GM19467 (cell line): ENCODE results near the gene ISLR.

Source experiments
- ATAC-seq: cut with Tn5 transposase; IDR thresholded peaks from one replicate; pipeline ENCODE4 v1.9.1; 2021; ENCODE audit warnings: mild to moderate bottlenecking, moderate library complexity; ENCODE audit not compliant: unreplicated experiment

ISLR gene, protein sequence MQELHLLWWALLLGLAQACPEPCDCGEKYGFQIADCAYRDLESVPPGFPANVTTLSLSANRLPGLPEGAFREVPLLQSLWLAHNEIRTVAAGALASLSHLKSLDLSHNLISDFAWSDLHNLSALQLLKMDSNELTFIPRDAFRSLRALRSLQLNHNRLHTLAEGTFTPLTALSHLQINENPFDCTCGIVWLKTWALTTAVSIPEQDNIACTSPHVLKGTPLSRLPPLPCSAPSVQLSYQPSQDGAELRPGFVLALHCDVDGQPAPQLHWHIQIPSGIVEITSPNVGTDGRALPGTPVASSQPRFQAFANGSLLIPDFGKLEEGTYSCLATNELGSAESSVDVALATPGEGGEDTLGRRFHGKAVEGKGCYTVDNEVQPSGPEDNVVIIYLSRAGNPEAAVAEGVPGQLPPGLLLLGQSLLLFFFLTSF

DNA sequence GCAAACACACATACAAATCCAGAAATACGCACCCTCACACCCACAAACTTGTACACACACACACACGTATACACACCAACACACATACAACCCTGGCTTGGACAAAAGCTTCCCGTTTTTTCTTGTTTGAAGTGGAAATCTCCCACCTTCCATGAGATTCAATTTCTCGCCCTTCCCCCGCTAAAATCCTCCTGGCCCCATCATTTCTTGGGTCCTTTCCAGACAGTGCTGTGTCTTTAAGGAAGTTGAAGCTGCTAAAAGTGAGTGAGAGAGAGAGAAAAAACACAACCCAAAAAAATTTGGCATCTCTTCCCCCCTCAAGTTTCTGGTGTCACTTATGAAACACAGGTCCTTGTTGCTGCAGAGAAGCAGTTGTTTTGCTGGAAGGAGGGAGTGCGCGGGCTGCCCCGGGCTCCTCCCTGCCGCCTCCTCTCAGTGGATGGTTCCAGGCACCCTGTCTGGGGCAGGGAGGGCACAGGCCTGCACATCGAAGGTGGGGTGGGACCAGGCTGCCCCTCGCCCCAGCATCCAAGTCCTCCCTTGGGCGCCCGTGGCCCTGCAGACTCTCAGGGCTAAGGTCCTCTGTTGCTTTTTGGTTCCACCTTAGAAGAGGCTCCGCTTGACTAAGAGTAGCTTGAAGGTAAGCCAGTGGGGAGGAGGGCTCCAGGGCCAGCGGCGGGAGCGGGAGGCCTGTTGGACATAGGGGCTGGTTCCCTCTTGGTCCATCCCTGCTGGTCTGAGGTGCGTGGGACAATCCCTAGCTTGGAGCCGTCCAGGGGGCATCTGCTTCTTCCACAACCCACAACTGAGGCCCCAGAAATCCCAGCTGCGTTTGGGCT lies at the start of gene ISLR:
Gene ISLR (plus strand): TSS at position 331 of the 839 bp plus-strand sequence. CDS start 1,149 bp downstream, outside the sequence.
- ATAC-seq = no peak

DNA sequence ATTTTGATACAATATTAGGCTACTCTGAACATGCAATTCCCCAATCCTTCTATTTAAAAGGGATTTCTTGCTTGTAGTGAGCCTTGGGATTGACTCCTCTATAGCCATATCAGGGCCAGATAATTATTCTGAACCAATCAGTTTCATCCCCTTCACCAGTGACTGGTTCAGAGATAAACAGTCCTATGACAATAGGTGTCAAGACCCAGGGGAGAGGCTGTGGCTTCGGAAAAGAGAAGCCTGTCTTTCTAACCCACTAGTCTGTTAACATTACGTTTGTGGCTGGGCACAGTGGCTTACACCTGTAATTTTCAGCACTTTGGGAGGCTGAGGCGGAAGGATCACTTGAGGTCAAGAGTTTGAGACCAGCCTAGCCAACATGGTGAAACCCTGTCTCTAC lies 49.3 kb upstream of the ISLR start:
- ATAC-seq = no peak

DNA sequence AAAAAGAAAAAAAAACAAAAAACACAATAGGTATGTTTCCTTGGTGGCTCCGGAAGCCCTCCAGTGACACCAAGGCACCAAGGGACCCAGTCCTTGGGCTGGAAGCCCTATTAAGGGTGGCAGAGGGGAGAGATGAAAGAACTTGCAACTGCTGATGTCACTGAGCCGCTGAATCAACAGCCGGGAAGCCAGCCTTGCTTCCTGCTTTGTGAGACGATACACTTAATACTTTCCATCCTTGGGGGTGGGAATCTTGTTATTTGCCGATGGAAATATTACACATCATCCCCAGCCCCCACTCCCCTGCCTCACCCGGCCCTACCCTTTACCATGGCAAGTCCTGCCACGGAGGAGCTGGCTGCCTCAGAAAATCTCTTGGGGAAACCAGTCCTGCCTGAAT lies 48.8 kb upstream of the ISLR start:
- ATAC-seq = no peak

DNA sequence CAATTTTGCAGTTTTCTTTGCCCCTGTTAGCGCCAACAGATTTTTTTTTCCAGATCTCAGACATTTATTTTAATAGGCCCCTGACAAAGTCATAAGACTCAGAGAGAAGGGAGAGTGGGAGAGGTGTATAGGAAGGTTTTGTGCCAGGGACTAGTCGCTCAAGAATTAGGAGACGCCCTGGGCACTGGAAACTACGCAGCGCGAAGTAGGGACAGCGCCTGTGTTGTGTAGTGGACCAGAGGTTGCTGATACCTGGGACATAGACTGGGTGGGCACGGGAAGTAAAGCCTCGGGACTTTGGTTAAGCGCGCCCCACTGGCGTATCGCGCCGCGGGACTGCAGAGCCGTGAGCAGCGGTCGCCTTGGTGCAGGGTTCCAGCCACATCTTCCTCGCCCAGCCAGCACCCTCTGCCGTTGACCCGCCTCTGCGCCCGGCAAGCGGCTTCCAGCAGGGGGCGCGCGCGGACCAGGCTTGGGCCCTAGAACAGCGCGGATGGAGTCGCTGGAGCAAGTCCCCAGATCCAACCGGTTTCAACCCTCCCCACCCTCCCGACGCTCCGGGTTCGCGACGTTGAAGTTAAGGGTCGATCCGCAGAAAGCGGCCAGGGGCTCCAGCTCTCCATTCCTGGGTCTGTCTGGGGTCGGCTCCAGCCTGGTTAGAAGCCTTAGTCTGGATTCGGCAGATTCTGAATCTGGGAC lies 46.1 kb upstream of the ISLR start:
- ATAC-seq = no peak

DNA sequence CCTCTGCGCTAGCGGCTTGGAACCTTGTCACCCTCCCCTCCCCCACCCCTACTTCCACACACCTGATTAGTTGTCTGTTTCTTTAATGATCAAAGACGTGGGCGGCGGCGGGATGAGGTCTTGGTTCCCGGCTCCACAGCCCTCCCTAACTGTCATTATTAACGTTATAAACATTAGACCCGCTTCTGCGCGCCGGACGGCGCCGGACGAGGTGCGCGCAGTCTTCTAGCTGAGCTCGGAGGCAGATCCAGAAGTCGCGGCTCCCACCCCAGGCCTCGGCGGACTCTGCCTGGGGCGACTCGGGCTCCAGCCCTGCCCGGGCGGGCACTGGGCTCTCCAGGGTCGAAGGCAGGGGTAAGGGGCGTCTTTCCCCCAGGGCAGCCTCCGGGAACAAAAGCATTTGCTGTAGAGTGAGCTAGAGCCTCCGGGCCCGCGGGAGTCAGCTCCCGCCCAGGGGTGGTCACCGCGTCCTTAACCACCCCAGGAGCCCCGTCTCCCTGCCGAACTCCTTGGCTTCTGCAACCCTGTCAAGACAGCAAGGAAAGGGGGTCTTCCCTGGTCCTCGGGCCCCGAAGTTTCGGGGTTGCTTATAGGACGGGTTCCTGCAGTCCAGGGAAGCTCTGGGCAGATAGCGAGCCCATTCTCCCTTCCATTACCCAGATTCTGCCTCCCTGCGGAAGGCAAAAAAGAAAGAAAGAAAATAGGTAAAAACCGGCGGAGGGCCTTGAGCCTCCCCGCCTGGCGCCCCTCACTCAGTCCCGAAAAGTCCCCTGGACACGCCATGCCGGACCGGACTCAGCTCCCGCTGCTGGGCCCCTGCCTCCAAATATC lies 45.3 kb upstream of the ISLR start:
- ATAC-seq = no peak

DNA sequence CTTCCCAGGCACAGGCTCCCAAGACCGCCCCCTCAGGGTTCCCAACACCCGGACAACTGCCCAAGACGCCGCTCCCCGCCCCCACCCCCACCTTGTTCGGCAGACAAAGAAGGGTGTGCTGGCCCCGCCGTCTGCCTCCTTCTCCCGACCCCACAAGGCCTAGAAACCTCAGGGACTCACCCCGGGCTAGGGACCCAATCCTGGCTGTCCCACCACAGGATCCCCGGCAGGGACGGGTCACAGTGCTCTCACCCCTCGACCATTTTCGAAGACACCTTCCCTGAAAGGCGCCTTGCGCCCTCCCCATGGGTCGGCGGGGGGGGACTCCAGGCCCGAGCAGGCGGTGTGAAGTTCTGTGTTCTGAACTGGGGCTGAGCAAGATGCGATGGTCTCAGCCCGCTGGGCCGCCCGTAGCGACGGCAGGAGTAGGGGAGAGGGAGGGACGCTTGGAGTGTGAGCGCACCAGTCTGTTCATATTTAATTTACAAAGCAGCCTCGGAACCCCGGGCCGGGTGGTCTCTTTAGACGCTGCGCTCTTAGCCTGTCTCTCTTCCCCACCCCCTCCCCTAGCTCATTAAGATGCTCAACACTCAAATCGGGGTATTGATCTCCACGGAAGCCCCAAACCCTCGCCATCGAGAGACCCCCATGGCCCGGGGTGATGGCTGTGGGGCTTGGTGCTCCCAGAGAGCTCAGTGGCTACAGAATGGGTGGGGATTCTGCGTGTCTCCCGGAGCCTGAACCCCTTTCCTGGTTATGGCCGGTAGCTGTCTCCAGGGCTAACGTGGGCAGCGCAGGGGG lies 44.5 kb upstream of the ISLR start:
- ATAC-seq = no peak

DNA sequence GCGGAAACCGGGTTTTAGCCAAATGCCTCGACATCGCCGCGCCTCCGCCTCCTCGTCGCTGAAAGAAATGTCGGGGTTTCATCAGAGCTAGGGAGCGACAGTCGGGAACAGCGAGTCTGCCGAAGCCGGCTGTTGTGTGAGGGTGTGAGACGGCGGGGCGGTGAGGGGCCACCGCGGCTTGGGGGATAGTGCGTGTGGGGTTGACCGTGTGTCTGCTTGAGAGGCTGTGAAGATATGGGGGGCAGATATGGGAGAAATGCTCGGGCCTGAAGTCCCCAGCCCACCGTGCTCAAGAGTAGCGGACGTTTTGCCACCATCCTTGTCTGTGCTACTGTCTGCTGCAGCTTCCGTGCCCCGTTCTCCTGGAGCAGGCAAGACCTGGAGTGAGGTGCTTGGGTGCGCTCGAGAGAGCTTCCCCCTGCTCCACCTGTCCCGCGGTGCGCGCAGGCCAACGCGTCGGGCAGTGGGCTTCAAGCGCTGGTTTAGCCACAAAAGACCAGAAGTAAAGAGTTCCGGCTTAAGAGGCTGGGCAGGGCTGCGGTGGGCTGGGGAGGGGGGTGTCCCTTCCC lies 43.8 kb upstream of the ISLR start:
- no peak for ATAC-seq

DNA sequence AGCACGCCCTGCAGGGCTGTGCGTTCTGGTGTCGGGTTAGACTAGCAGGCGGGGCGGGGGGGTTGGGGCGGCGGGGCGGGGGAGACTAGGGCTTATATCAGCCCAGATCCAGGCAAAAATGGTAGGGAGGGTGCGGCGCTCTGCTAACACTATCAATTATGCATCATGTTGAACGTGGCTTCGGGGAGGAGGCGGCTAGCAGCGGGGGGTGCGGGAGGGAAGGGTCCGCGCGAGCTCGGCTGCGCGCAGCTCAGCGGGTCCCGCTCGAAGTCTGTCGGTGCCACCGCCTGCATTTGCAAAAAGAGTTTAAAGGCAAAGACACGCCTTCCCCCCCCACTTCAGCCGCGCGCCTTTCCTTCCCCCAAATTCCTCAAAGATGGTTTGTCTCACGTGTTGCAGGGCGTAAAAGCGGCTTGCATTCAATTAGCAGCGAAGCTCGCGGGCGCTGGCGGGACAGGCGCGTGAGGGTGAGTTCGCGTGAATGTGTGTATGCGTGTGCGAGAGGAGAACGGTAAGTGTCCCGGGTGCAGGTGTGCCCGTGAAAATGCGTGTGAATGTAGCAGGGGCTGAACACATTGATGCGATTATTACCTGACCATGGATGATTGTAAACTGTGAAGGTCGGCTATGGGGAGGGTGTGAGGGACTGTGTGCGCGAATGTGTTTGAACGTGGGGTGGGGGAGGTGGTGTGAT lies 43.2 kb upstream of the ISLR start, which contains the start of gene ISLR2:
Gene ISLR2 (plus strand): TSS at position 432 of the 694 bp plus-strand sequence. CDS start 2,169 bp downstream, outside the sequence.
- no peak for ATAC-seq

DNA sequence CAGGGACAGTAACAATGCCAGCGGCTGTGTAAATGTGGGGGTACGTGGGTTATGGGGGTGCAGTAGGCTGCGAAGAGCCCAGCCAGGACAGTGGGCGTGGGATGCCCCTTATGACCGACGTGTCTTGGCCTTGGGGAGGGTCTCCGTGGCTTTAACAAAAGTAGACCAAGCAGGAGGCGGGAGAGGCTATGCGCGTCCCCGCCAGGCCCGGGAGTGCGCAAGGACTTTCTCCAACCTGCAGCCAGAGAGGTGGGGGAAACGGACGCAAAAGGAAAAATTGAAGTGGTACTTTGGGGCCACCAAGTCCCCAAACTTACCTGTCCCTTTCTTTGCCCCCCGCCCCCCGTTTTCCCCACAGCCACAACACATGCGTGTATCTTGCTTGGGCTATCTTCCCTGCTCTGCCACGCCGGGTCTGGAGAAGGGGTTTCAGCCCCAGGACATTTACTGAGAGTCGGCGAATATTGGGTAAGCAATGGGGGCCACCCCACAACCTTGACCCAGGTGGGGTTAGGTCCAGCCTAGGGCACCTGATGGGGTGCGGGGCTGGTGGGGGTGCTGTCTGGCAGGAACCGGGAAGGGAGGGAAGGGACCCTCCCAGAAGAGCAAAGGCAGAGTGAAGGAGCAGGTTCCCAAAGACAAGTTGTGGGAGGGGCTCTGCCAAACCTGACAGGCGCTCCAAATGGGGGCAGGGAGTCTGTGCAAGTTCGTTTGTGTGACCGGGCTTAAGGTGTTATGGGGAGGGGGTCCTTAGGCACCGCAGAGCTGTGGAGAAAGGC lies 42.5 kb upstream of the ISLR start:
- no peak for ATAC-seq

DNA sequence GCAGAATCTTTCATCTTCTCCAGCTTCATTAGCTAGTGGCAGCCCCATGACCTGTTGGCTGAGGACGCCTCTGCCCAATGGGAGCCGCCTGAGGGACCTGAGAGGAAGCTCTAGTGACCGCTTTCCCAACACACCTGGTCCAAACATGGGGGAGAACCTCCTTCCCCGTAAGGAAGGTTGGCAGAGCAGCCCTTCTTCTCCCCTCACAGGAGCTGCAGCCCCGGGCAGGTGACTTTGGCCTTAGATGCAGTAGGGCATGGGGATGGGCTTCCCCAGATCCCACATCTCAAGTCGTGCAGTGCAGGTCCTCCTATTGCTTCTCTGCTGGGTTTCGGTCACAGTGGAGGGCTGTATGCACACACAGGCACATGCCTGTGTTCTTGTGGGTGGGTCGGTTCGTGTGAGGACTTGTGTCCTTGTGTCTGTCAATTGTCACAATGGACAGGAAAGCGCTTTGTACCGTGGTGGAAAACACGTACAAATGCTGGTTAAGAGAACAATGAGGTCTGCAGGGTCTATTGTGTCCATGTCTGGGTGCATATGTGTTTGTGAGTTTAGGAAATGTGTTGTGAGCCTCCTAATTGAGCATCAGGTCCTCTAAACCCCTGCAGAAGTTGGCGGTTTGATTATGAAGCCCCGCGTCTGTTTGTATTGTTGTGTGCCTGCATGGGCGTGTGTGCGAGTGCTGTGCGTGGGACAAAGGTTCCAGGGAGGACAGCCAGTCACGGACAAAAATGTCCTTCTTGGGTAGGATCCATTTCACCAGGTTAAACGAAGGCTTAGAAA lies 41.7 kb upstream of the ISLR start:
- ATAC-seq = no peak

DNA sequence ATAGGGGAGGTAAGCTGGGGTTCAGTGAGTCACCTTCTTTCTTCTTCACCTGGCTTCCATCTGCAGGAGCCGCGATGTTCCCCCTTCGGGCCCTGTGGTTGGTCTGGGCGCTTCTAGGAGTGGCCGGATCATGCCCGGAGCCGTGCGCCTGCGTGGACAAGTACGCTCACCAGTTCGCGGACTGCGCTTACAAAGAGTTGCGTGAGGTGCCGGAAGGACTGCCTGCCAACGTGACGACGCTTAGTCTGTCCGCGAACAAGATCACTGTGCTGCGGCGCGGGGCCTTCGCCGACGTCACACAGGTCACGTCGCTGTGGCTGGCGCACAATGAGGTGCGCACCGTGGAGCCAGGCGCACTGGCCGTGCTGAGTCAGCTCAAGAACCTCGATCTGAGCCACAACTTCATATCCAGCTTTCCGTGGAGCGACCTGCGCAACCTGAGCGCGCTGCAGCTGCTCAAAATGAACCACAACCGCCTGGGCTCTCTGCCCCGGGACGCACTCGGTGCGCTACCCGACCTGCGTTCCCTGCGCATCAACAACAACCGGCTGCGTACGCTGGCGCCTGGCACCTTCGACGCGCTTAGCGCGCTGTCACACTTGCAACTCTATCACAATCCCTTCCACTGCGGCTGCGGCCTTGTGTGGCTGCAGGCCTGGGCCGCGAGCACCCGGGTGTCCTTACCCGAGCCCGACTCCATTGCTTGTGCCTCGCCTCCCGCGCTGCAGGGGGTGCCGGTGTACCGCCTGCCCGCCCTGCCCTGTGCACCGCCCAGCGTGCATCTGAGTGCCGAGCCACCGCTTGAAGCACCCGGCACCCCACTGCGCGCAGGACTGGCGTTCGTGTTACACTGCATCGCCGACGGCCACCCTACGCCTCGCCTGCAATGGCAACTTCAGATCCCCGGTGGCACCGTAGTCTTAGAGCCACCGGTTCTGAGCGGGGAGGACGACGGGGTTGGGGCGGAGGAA lies 40.5 kb upstream of the ISLR start:
- no peak for ATAC-seq

DNA sequence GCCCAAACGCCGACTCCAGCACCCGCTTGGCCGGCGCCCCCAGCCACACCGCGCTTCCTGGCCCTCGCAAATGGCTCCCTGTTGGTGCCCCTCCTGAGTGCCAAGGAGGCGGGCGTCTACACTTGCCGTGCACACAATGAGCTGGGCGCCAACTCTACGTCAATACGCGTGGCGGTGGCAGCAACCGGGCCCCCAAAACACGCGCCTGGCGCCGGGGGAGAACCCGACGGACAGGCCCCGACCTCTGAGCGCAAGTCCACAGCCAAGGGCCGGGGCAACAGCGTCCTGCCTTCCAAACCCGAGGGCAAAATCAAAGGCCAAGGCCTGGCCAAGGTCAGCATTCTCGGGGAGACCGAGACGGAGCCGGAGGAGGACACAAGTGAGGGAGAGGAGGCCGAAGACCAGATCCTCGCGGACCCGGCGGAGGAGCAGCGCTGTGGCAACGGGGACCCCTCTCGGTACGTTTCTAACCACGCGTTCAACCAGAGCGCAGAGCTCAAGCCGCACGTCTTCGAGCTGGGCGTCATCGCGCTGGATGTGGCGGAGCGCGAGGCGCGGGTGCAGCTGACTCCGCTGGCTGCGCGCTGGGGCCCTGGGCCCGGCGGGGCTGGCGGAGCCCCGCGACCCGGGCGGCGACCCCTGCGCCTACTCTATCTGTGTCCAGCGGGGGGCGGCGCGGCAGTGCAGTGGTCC lies 39.7 kb upstream of the ISLR start:
- no peak for ATAC-seq

DNA sequence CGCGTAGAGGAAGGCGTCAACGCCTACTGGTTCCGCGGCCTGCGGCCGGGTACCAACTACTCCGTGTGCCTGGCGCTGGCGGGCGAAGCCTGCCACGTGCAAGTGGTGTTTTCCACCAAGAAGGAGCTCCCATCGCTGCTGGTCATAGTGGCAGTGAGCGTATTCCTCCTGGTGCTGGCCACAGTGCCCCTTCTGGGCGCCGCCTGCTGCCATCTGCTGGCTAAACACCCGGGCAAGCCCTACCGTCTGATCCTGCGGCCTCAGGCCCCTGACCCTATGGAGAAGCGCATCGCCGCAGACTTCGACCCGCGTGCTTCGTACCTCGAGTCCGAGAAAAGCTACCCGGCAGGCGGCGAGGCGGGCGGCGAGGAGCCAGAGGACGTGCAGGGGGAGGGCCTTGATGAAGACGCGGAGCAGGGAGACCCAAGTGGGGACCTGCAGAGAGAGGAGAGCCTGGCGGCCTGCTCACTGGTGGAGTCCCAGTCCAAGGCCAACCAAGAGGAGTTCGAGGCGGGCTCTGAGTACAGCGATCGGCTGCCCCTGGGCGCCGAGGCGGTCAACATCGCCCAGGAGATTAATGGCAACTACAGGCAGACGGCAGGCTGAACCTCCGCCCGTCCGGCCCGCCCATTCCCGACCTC lies 39.0 kb upstream of the ISLR start:
- ATAC-seq = no peak

DNA sequence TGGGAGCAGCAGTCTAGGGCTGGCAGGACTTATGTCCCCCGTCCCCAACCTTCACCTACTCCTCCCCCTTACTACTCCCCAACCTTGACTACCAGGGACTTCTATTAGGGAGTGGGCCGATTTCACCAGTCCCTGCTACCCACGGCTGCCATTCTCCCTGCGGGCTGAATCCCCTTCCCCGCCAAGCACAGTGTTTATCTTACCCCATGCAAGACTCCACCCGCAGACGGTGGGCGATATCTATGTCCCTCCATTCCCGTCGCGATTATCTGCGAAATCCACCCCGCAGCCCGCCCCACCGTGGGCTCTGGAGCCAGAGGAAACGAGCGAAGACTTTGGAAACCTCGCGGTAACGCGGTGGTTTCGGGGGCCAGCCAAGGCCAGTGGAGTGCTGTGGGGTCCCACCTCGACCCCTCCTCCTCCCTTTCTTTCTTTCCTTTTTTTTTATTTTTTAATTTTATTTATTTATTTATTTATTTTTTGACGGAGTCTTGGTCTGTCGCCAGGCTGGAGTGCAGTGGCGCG lies 38.4 kb upstream of the ISLR start:
- ATAC-seq = no peak

DNA sequence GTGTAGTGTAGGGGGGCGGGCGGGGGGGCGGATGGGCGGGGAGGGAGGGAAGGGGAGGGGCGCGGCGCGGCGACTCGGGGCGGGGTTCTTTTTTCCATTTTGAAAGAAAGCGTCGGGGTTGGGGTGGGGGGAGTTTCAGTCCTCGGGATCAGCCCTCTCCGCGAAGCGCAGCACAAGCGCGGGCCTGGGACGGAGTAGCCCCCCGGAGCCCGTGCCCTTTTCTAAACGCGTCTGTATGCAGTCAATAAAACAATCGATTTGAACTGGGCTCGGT lies 37.0 kb upstream of the ISLR start:
- no peak for ATAC-seq
